ENCODE data around the gene TRH.

GRCh38 chr3:130010556-130010955 is 36.0 kb downstream of the TRH start:
- TF ChIP-seq EZH2phosphoT487 (IDR thresholded peaks at IDR 0.05; ENCODE audit: insufficient read depth, low read depth) = no peak
- no peak for TF ChIP-seq EZH2 (IDR thresholded peaks at IDR 0.05; ENCODE audit: insufficient read depth, poor library complexity, severe bottlenecking)

All from GM23248 (cell line).